MM.1S (cell line): ENCODE results near the gene TCF20.
A peak's percentile ranks its signal among the peaks of the same experiment; 100 is the strongest.

Experiments used
- DNase-seq: peaks from one replicate; pipeline ENCODE4 v3.0.0-alpha.2; 2015
- H2AFZ ChIP-seq: fragments of 300-600 bp; sonication (generic); 2 replicates; pipeline ENCODE4 v1.6.0; 2016; ENCODE audit warnings: antibody characterized with exemption, low read length
- H3F3A ChIP-seq: fragments of 300-600 bp; sonication (generic); 2 replicates; pipeline ENCODE4 v1.6.1; 2016; ENCODE audit warnings: mild to moderate bottlenecking, antibody characterized with exemption, low read length, moderate library complexity, mixed read lengths; ENCODE audit not compliant: insufficient read depth
- H3K27ac ChIP-seq: fragments of 300-600 bp; sonication (generic); 2 replicates; pipeline ENCODE4 v1.5.1; 2016; ENCODE audit warnings: mild to moderate bottlenecking, low read length
- H3K27me3 ChIP-seq: fragments of 300-600 bp; sonication (generic); replicated peaks from 2 replicates; pipeline ENCODE4 v1.6.0; 2016; ENCODE audit warnings: low read length; ENCODE audit not compliant: insufficient read depth
- H3K36me3 ChIP-seq: fragments of 300-600 bp; sonication (generic); replicated peaks from 2 replicates; pipeline ENCODE4 v1.6.1; 2016; ENCODE audit warnings: mild to moderate bottlenecking, low read length, mixed read lengths; ENCODE audit not compliant: insufficient read depth
- H3K4me1 ChIP-seq: fragments of 300-600 bp; sonication (generic); 2 replicates; pipeline ENCODE4 v1.6.1; 2016; ENCODE audit warnings: low read length, mixed read lengths
- H3K4me2 ChIP-seq: fragments of 300-600 bp; sonication (generic); 2 replicates; pipeline ENCODE4 v1.6.0; 2016; ENCODE audit warnings: low read depth, low read length
- H3K4me3 ChIP-seq: fragments of 300-600 bp; sonication (generic); 2 replicates; pipeline ENCODE4 v1.5.1; 2016; ENCODE audit warnings: low read length, mixed read lengths
- H3K79me2 ChIP-seq: fragments of 300-600 bp; sonication (generic); 2 replicates; pipeline ENCODE4 v1.6.1; 2016; ENCODE audit warnings: mixed run types, low read length, mixed read lengths
- H3K9ac ChIP-seq: fragments of 300-600 bp; sonication (generic); 2 replicates; pipeline ENCODE4 v1.6.1; 2016; ENCODE audit warnings: low read length, mixed read lengths
- H3K9me2 ChIP-seq: fragments of 300-600 bp; sonication (generic); replicated peaks from 2 replicates; pipeline ENCODE4 v1.6.1; 2016; ENCODE audit warnings: mild to moderate bottlenecking, low read length, mixed read lengths; ENCODE audit not compliant: insufficient read depth
- H3K9me3 ChIP-seq: fragments of 300-600 bp; sonication (generic); replicated peaks from 2 replicates; pipeline ENCODE4 v1.6.1; 2016; ENCODE audit warnings: mild to moderate bottlenecking, low read length, mixed read lengths; ENCODE audit not compliant: insufficient read depth
- H4K20me1 ChIP-seq: fragments of 300-600 bp; sonication (generic); 2 replicates; pipeline ENCODE4 v1.6.1; 2016; ENCODE audit warnings: mild to moderate bottlenecking, low read length, moderate library complexity, mixed read lengths; ENCODE audit not compliant: insufficient read depth
- EZH2 ChIP-seq: fragments of 300-600 bp; sonication (generic); optimal IDR thresholded peaks from 2 replicates; pipeline ENCODE3; 2017; ENCODE audit warnings: low read depth, mild to moderate bottlenecking, antibody characterized with exemption, low read length, mixed read lengths
- EZH2phosphoT487 ChIP-seq: fragments of 300-600 bp; sonication (generic); IDR thresholded peaks from 2 replicates; pipeline ENCODE4 v1.6.1; 2018; ENCODE audit warnings: antibody characterized with exemption, low read length
- TF ChIP-seq, protein P1 (sequence below): fragments of 300-600 bp; sonication (generic); IDR thresholded peaks from 2 replicates; pipeline ENCODE4 v1.5.1; 2016; ENCODE audit warnings: antibody characterized with exemption, low read length, mixed read lengths

The TCF20 gene

DNA sequence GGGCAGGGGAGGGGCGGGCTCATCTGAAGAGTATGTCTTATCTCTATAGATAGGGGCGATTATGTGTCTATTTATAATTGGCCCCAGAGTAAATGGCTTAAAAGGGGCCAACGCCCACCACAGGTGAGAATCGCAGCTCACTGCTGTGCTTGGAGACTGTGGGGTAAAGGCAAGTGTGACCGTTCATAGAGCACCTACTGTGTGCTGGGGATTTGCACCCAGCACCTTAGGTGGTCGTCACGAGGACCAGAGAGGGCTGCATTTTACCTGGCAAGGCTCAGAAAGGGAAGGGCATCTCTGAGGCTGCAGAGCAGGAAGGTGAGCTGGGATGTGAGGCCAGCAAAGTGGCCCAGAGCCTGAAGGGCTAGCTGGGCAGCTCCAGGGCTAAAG lies 13.7 kb upstream of the TCF20 start:
- no peaks in the 10 kb centered on the region for H3K79me2 ChIP-seq
- peaks cover 27% of the 10 kb centered on the region for H3K27me3 ChIP-seq
- no peaks in the 10 kb centered on the region for H3K9me3 ChIP-seq
- no peak overlapping the region for H3K9ac ChIP-seq
- TF ChIP-seq EZH2phosphoT487: no peak
- TF ChIP-seq EZH2: no peak
- TF ChIP-seq, protein P1, sequence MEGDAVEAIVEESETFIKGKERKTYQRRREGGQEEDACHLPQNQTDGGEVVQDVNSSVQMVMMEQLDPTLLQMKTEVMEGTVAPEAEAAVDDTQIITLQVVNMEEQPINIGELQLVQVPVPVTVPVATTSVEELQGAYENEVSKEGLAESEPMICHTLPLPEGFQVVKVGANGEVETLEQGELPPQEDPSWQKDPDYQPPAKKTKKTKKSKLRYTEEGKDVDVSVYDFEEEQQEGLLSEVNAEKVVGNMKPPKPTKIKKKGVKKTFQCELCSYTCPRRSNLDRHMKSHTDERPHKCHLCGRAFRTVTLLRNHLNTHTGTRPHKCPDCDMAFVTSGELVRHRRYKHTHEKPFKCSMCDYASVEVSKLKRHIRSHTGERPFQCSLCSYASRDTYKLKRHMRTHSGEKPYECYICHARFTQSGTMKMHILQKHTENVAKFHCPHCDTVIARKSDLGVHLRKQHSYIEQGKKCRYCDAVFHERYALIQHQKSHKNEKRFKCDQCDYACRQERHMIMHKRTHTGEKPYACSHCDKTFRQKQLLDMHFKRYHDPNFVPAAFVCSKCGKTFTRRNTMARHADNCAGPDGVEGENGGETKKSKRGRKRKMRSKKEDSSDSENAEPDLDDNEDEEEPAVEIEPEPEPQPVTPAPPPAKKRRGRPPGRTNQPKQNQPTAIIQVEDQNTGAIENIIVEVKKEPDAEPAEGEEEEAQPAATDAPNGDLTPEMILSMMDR: no peak
- no peak overlapping the region for H3K4me2 ChIP-seq
- no peaks in the 10 kb centered on the region for H4K20me1 ChIP-seq
- no peak for DNase-seq
- H3K9me2 ChIP-seq: no peaks in the 10 kb centered on the region
- H3K36me3 ChIP-seq: no peaks in the 10 kb centered on the region
- no peak overlapping the region for H2AFZ ChIP-seq
- no peaks in the 10 kb centered on the region for H3F3A ChIP-seq
- H3K27ac ChIP-seq: no peak overlapping the region
- peaks cover 24% of the 10 kb centered on the region for H3K4me1 ChIP-seq
- H3K4me3 ChIP-seq: no peak overlapping the region

DNA sequence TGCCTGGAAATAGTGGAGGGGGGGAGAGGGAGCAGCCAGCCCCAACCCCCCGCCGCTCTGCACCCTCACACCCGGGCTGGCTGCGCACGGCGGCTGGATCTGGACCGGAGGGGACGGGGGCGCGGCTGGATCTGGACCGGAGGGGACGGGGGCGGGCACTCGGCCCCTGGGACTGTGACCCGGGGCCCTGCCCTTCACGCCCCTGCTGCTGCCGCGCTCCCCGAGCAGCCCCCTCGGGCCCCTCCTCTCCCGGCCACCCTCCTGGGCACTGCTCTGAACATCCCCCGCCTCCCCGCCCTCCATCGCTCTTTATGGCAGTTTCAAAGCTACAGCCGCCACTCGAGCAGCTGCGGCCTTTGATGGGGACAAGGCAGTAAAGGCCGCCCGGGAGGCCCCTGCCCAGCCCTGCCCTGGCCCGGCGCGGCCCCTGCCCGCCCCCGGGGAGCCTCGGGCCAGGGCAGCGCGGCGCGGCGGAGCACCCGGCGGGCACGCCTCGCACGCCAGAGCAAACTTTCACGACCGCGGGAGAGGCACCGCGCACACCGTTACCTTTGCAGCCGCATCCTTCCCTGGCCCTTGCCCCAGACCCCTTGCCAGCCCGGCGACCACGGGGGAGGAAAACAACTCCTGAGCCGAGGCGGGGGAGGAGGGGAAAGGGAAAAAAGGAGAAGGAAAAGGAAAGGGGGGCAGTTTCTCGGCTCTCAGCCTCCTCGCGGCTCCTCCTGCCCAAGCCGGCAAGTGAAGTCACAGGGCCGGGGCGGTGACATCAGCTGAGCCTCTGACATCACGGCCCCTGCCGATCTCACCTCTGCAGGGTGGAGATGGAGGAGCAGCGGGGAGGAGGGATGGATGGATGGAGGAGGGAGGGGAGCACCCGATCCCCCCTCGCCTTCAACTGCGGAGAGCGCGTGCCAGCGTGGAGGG lies 13.1 kb upstream of the TCF20 start:
- Histone ChIP-seq H3F3A (no peaks in the 10 kb centered on the region), H3K27ac (no peak overlapping the region), H3K4me1 (peaks cover 28% of the 10 kb centered on the region), H3K4me3 (no peak overlapping the region), H3K79me2 (no peaks in the 10 kb centered on the region), H3K9ac (no peak overlapping the region), H3K9me3 (no peaks in the 10 kb centered on the region), H3K36me3 (no peaks in the 10 kb centered on the region), H3K9me2 (no peaks in the 10 kb centered on the region), H3K4me2 (peak overlapping the region; percentile 34), H2AFZ (no peak overlapping the region), H3K27me3 (peaks cover 27% of the 10 kb centered on the region), H4K20me1 (no peaks in the 10 kb centered on the region)
- no peak for DNase-seq
- TF ChIP-seq EZH2 (no peak), EZH2phosphoT487 (no peak)
- TF ChIP-seq, protein P1: no peak

DNA sequence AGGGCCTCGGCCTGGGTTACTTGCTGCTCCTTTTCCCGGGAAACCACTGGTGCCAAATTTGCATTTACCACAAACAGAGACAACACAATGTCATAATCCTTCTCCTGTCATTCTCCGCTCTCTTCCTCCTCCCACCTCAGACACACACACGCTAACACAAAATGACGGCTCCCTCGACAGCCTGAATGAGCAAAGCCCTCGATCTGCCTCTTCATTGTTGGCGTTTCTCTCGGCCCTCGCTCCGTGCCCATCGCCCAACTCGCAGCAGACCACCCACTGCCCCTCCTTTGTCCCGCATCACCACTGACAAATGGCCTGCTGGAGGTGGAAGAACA lies 12.5 kb upstream of the TCF20 start:
- Histone ChIP-seq H3K4me1 (peaks cover 34% of the 10 kb centered on the region), H3K9ac (no peak overlapping the region), H3K4me2 (no peak overlapping the region), H3K79me2 (no peaks in the 10 kb centered on the region), H3F3A (peaks cover 5% of the 10 kb centered on the region; the same call in 1 of the 2 replicates), H3K4me3 (no peak overlapping the region), H3K9me3 (no peaks in the 10 kb centered on the region), H3K27me3 (peaks cover 27% of the 10 kb centered on the region), H4K20me1 (no peaks in the 10 kb centered on the region), H3K36me3 (no peaks in the 10 kb centered on the region), H3K27ac (no peak overlapping the region), H2AFZ (no peak overlapping the region), H3K9me2 (no peaks in the 10 kb centered on the region)
- TF ChIP-seq EZH2phosphoT487 (no peak), EZH2 (no peak)
- TF ChIP-seq, protein P1: no peak
- no peak for DNase-seq
